GM12878 (cell line): Measurements from ENCODE around the gene MYO1E. TPM values are rescaled to one million over a fixed set of nuclear protein-coding genes. Genes with fewer than 3 reads are reported as not detected.

ENCODE experiments used
- ATAC-seq: fragments of 200-7000 bp; cut with Tn5 transposase; 3 replicates; pipeline ENCODE4 v1.9.1; 2020; ENCODE audit warnings: mild to moderate bottlenecking, moderate library complexity
- BruUV-seq: library from RNA; stranded (reverse); fragments of 400-500 nt; replicated peaks from 2 replicates; lab custom pipeline; 2021; lab: Mats Ljungman, UMichigan
- CTCF ChIA-PET: fragments of 300-600 bp; sonication (Branson Sonifier 250); formaldehyde crosslinking; extraction: SDS; loops from one replicate; lab custom pipeline; 2021; ENCODE audit warnings: inconsistent platforms; lab: Yijun Ruan, JAX
- POLR2A ChIA-PET: fragments of 350-600 bp; formaldehyde crosslinking; extraction: SDS; loops from one replicate; lab custom pipeline; 2021; ENCODE audit warnings: inconsistent platforms; lab: Charles Lee
- RAD21 ChIA-PET: fragments of 300-600 bp; sonication (Branson Sonifier 250); formaldehyde crosslinking; loops from one replicate; lab custom pipeline; 2023; ENCODE audit warnings: antibody characterized with exemption; ENCODE audit not compliant: unreplicated experiment; lab: Charles Lee
- SMC1A ChIA-PET: fragments of 300-600 bp; sonication (Branson Sonifier 250); formaldehyde crosslinking; loops from one replicate; lab custom pipeline; 2023; ENCODE audit not compliant: unreplicated experiment, uncharacterized antibody; lab: Charles Lee
- DNase-seq: peaks from one replicate; pipeline ENCODE4 v3.0.0-alpha.2; 2011; ENCODE audit warnings: low read depth, low spot score
- FAIRE-seq: peaks from 3 replicates; lab custom pipeline; 2011; peaks lifted over from hg19 to GRCh38; lab: Jason Lieb, UNC
- H2AFZ ChIP-seq: 2 replicates; pipeline ENCODE4 v1.6.0; 2011; ENCODE audit warnings: low read depth, low read length, control low read depth; ENCODE audit not compliant: control insufficient read depth
- H3K27ac ChIP-seq: 2 replicates; pipeline ENCODE4 v1.5.1; 2011; ENCODE audit warnings: control low read depth; ENCODE audit not compliant: control insufficient read depth, insufficient read depth
- H3K27me3 ChIP-seq, 2 experiments: replicated peaks in 1 of 2; 2 replicates each; pipeline versions ENCODE4 v1.6.0 to v1.6.1; 2011; ENCODE audit warnings: low read length in 1 of 2; ENCODE audit not compliant: control insufficient read depth in 2 of 2, insufficient read depth in 2 of 2
- H3K36me3 ChIP-seq, 2 experiments: 2 replicates each; pipeline ENCODE4 v1.5.1; 2011; ENCODE audit warnings: low read length in 1 of 2; ENCODE audit not compliant: control insufficient read depth in 2 of 2, insufficient read depth in 2 of 2
- H3K4me1 ChIP-seq: 2 replicates; pipeline ENCODE4 v1.6.1; 2011; ENCODE audit warnings: mild to moderate bottlenecking, low read length, moderate library complexity, mixed read lengths; ENCODE audit not compliant: control insufficient read depth, insufficient read depth
- H3K4me2 ChIP-seq: 2 replicates; pipeline ENCODE4 v1.6.0; 2011; ENCODE audit warnings: control low read depth; ENCODE audit not compliant: control insufficient read depth, insufficient read depth
- H3K4me3 ChIP-seq: fragments of 200-600 bp; sonication (generic); 2 replicates; pipeline ENCODE4 v1.5.1; 2016
- H3K79me2 ChIP-seq: 2 replicates; pipeline ENCODE4 v1.6.0; 2011; ENCODE audit warnings: low read length; ENCODE audit not compliant: control insufficient read depth, insufficient read depth
- H3K9ac ChIP-seq: 2 replicates; pipeline ENCODE4 v1.8.0; 2011; ENCODE audit warnings: low read length, control low read depth, mixed read lengths; ENCODE audit not compliant: control insufficient read depth, insufficient read depth
- H3K9me3 ChIP-seq: replicated peaks from 3 replicates; pipeline ENCODE4 v1.5.1; 2011; ENCODE audit warnings: mild to moderate bottlenecking, low read length; ENCODE audit not compliant: control insufficient read depth, insufficient read depth
- H4K20me1 ChIP-seq: 2 replicates; pipeline ENCODE4 v1.6.0; 2011; ENCODE audit not compliant: control insufficient read depth, insufficient read depth
- CHD2 ChIP-seq: IDR thresholded peaks from 2 replicates; pipeline ENCODE4 v1.6.1; 2011; ENCODE audit warnings: low read depth, low read length, improper control_type of control experiment, borderline replicate concordance
- CTCF ChIP-seq, 3 experiments: IDR thresholded peaks in 2 of 3; conservative IDR thresholded peaks in 1 of 3; 2 replicates each; pipeline ENCODE4 v1.5.1; 2011; ENCODE audit warnings: low read depth in 3 of 3, low read length in 3 of 3, mild to moderate bottlenecking in 3 of 3, control low read depth in 2 of 3, moderate library complexity in 2 of 3, inconsistent platforms in 1 of 3, mixed read lengths in 1 of 3; ENCODE audit not compliant: control insufficient read depth in 2 of 3, insufficient read depth in 1 of 3; ENCODE audit errors: extremely low read depth in 1 of 3
- KDM1A ChIP-seq: fragments of 200-600 bp; sonication (generic); IDR thresholded peaks from 2 replicates; pipeline ENCODE4 v1.6.1; 2016; ENCODE audit warnings: borderline replicate concordance
- PKNOX1 ChIP-seq: fragments of 450-650 bp; IDR thresholded peaks from 2 replicates; pipeline ENCODE4 v1.6.1; 2016; ENCODE audit warnings: mild to moderate bottlenecking
- RCOR1 ChIP-seq: conservative IDR thresholded peaks from 2 replicates; pipeline ENCODE4 v1.6.1; 2012; ENCODE audit warnings: low read depth, low read length, improper control_type of control experiment
- SMAD5 ChIP-seq: IDR thresholded peaks from 2 replicates; pipeline ENCODE4 v1.6.1; 2016; ENCODE audit warnings: antibody characterized with exemption, low read depth
- WGBS: methylation state at CpG from one replicate; pipeline ENCODE4 v1.1.6; 2016; ENCODE audit warnings: low lambda C conversion rate; ENCODE audit not compliant: insufficient replicate concordance, insufficient coverage; ENCODE audit errors: missing lambda C conversion rate; 5-methylcytosine and 5-hydroxymethylcytosine counted together
- in situ Hi-C: fragments of 300-500 bp; cut with MboI; formaldehyde crosslinking; loops from 9 replicates; pipeline ENCODE4 v1.14.3; 2018; ENCODE audit warnings: mixed read lengths
- intact Hi-C: fragments of 100-400 bp; cut with micrococcal nuclease; formaldehyde crosslinking; loops from one replicate; pipeline ENCODE4 v1.14.2; 2022; ENCODE audit not compliant: unreplicated experiment
- polyA plus RNA-seq, 11 experiments: library from polyadenylated mRNA; depleted of rRNA in 4 of 11; unstranded in 6 of 11; stranded (reverse) in 5 of 11; fragments of >200 nt; fragmentation: Nextera tagmentation in 4 of 11; fragmentation: Illumina TruSeq in 1 of 11; extraction: Ambion mirVana in 4 of 11; extraction: Trizol in 1 of 11; gene quantifications; 1 replicate in 1 of 11; 2 replicates in 10 of 11; pipeline versions ENCODE4 v1.2.1 to v1.2.3, GENCODE V29; 2011 to 2016; ENCODE audit warnings: inconsistent platforms in 2 of 11, missing spikeins in 2 of 11, low read depth in 1 of 11
- total RNA-seq, 4 experiments: library from RNA; depleted of rRNA in 3 of 4; stranded (reverse); fragments of >200 nt in 3 of 4; fragmentation: Illumina TruSeq in 1 of 4; extraction: Trizol in 1 of 4; gene quantifications; 2 replicates each; pipeline versions ENCODE4 v1.2.1 to v1.2.3, GENCODE V29; 2013 to 2021

MYO1E gene
- total and polyA plus RNA-seq, 10 of the 15 experiments (the other 5 are each of a cell fraction or from before 2014, with no cell fraction given): 10.3 to 266 (median 64.9) TPM

GRCh38 chr15:59191855-59192237 is 180.8 kb downstream of the MYO1E start (continued):
- TF ChIP-seq PKNOX1 (no peak), CTCF (IDR thresholded peaks at IDR 0.05 in 2 of 3, conservative IDR thresholded peaks at IDR 0.05 in 1 of 3; ENCODE audit: control insufficient read depth in 2 of 3, extremely low read depth in 1 of 3, insufficient read depth in 1 of 3, low read depth in 3 of 3, low read length in 3 of 3) (no peak)

- DNase-seq (no peak), FAIRE-seq (no peak), ATAC-seq (no peak)
- ChIA-PET POLR2A (no interaction called here), CTCF (interaction anchor here (1.0 kb wide), 1 partner anchor 57 kb away, joined by 3 read pairs; no protein-coding TSS in a partner anchor), SMC1A (no interaction called here), RAD21 (no interaction called here)
- H3K27me3 ChIP-seq: no peaks in the 10 kb centered on the region
- WGBS: 91% methylated on average over 7 of the region's 7 CpGs
- peaks cover 24 to 57% of the 10 kb centered on the region in 2 experiments for H3K36me3 ChIP-seq
- no peaks in the 10 kb centered on the region for H3K79me2 ChIP-seq
- H2AFZ ChIP-seq: no peak overlapping the region
- BruUV-seq: no TSS peak
- no peak overlapping the region for H3K4me3 ChIP-seq
- TF ChIP-seq RCOR1 (no peak), SMAD5 (no peak), CHD2 (no peak), KDM1A (no peak)
- no peak overlapping the region for H3K9ac ChIP-seq
- no peak overlapping the region for H3K27ac ChIP-seq
- no peak overlapping the region for H3K4me2 ChIP-seq
- H3K9me3 ChIP-seq: no peaks in the 10 kb centered on the region; the same call in 2 of the 3 replicates
- no peaks in the 10 kb centered on the region for H4K20me1 ChIP-seq
- in situ Hi-C loops: no loop called here
- intact Hi-C loops: no loop called here
- no peaks in the 10 kb centered on the region for H3K4me1 ChIP-seq
Measured at GRCh38 chr15:59190291-59190690, 182.4 kb downstream of the MYO1E start.
